Measurements from ENCODE around the gene ATP6V0A4. TPM values are rescaled to one million over a fixed set of nuclear protein-coding genes. Genes with fewer than 3 reads are reported as not detected.
"Not testable (repeated sequence)": the region's sequence is repeated elsewhere in the genome, so short reads cannot be mapped to it uniquely, and the experiment has no call there.

Gene ATP6V0A4
- total RNA-seq, 1 donor from 2014 or later = not detected

- Histone ChIP-seq H3K4me1 (no peaks in the 10 kb centered on the region), H3K9me3 (replicated peaks) (no peaks in the 10 kb centered on the region)
Observed at GRCh38 chr7:138690495-138690894, 107.5 kb downstream of the ATP6V0A4 start.

GRCh38 chr7:138688037-138688436 lies 110.0 kb downstream of the ATP6V0A4 start:
- intact Hi-C loops (cut with micrococcal nuclease); H3K4me3 ChIP-seq; H3K9me3 ChIP-seq (replicated peaks); H3K27ac ChIP-seq (replicated peaks); H3K36me3 ChIP-seq; DNase-seq; H3K4me1 ChIP-seq: not testable (repeated sequence)
- peaks cover 24% of the 10 kb centered on the region for H3K27me3 ChIP-seq (ENCODE audit: low read depth)

More at GRCh38 chr7:138690495-138690894, 107.5 kb downstream of the ATP6V0A4 start:
- Histone ChIP-seq H3K36me3 (no peaks in the 10 kb centered on the region), H3K4me3 (no peak overlapping the region), H3K27ac (replicated peaks) (no peak overlapping the region), H3K27me3 (ENCODE audit: low read depth) (peaks cover 16% of the 10 kb centered on the region)
- TF ChIP-seq CTCF (IDR thresholded peaks at IDR 0.05; ENCODE audit: borderline replicate concordance) = no peak
- intact Hi-C loops (cut with micrococcal nuclease) = no loop called here
- DNase-seq = no peak

- Histone ChIP-seq H3K36me3 (no peaks in the 10 kb centered on the region), H3K4me1 (no peaks in the 10 kb centered on the region), H3K27me3 (ENCODE audit: low read depth) (peaks cover 20% of the 10 kb centered on the region), H3K9me3 (replicated peaks) (no peaks in the 10 kb centered on the region), H3K4me3 (no peak overlapping the region), H3K27ac (replicated peaks) (no peak overlapping the region)
- intact Hi-C loops (cut with micrococcal nuclease) = no loop called here
- no peak for TF ChIP-seq CTCF (IDR thresholded peaks at IDR 0.05; ENCODE audit: borderline replicate concordance)
- DNase-seq = no peak
Observed at GRCh38 chr7:138684340-138684739, 113.7 kb downstream of the ATP6V0A4 start.

GRCh38 chr7:138679793-138680192 lies 118.2 kb downstream of the ATP6V0A4 start:
- no peak for TF ChIP-seq CTCF (IDR thresholded peaks at IDR 0.05; ENCODE audit: borderline replicate concordance)
- no peak overlapping the region for H3K4me3 ChIP-seq
- no peak for DNase-seq
- peaks cover 9% of the 10 kb centered on the region for H3K27me3 ChIP-seq (ENCODE audit: low read depth)
- intact Hi-C loops (cut with micrococcal nuclease) = no loop called here
- H3K27ac ChIP-seq (replicated peaks) = no peak overlapping the region
- no peaks in the 10 kb centered on the region for H3K36me3 ChIP-seq
- no peaks in the 10 kb centered on the region for H3K4me1 ChIP-seq
- H3K9me3 ChIP-seq (replicated peaks) = no peaks in the 10 kb centered on the region

- Histone ChIP-seq H3K4me1 (no peaks in the 10 kb centered on the region), H3K27me3 (ENCODE audit: low read depth) (peaks cover 32% of the 10 kb centered on the region), H3K36me3 (no peaks in the 10 kb centered on the region), H3K4me3 (no peak overlapping the region), H3K27ac (replicated peaks) (no peak overlapping the region), H3K9me3 (replicated peaks) (no peaks in the 10 kb centered on the region)
- DNase-seq = no peak
- intact Hi-C loops (cut with micrococcal nuclease) = no loop called here
- no peak for TF ChIP-seq CTCF (IDR thresholded peaks at IDR 0.05; ENCODE audit: borderline replicate concordance)
Observed at GRCh38 chr7:138670594-138670993, 127.4 kb downstream of the ATP6V0A4 start.

- DNase-seq = no peak
- no peak for TF ChIP-seq CTCF (IDR thresholded peaks at IDR 0.05; ENCODE audit: borderline replicate concordance)
- peaks cover 39% of the 10 kb centered on the region for H3K27me3 ChIP-seq (ENCODE audit: low read depth)
- H3K9me3 ChIP-seq (replicated peaks) = no peaks in the 10 kb centered on the region
- intact Hi-C loops (cut with micrococcal nuclease) = no loop called here
- H3K4me3 ChIP-seq = no peak overlapping the region
- no peaks in the 10 kb centered on the region for H3K36me3 ChIP-seq
- no peak overlapping the region for H3K27ac ChIP-seq (replicated peaks)
- no peaks in the 10 kb centered on the region for H3K4me1 ChIP-seq
Observed at GRCh38 chr7:138669364-138669763, 128.6 kb downstream of the ATP6V0A4 start.
